HG03064 (cell line): ENCODE measurements around the gene GPR141.

Experiments used
- ATAC-seq: cut with Tn5 transposase; IDR thresholded peaks from one replicate; pipeline ENCODE4 v1.9.1; 2021; ENCODE audit warnings: low read depth; ENCODE audit not compliant: unreplicated experiment

GPR141 gene

GRCh38 chr7:37775921-37776320 is 92.4 kb downstream of the GPR141 start:
- no peak for ATAC-seq

DNA sequence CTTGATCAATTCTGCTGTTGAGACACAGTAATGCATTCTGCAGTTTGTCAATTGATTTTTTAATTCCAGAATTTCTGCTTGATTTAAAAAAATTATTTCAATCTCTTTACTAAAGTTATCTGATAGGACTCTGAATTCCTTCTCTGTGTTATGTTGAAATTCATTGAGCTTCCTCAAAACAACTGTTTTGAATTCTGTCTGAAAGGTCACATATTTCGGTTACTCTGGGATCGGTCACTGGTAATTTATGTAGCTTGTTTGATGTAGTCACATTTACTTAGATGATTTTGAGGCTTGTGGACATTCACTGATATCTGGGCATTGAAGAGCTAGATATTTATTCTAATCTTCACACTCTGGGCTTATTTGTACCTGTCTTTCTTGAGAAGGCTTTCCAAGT is 97.6 kb downstream of the GPR141 start:
- ATAC-seq = no peak

DNA sequence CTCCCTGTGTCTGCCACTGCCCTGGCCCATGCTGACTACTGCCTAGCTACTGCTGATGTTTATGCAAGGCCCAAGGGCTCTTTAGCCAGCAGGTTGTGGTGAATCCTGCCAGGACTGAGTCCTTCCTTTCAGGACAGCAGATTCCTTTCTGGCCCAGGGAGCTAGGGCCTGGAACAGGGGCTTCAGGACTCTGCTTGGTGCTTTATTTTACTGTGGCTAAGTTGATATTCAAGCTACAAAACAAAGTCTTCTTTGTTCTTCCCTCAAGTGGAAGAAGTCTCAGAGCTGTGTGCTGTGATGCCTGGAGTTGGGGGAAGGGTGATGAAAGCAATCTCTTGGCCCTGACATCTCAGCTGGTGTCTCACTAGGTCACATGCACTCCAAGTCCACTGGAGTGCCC is 98.6 kb downstream of the GPR141 start:
- no peak for ATAC-seq

GRCh38 chr7:37784015-37784414 is 100.4 kb downstream of the GPR141 start:
- ATAC-seq = no peak

DNA sequence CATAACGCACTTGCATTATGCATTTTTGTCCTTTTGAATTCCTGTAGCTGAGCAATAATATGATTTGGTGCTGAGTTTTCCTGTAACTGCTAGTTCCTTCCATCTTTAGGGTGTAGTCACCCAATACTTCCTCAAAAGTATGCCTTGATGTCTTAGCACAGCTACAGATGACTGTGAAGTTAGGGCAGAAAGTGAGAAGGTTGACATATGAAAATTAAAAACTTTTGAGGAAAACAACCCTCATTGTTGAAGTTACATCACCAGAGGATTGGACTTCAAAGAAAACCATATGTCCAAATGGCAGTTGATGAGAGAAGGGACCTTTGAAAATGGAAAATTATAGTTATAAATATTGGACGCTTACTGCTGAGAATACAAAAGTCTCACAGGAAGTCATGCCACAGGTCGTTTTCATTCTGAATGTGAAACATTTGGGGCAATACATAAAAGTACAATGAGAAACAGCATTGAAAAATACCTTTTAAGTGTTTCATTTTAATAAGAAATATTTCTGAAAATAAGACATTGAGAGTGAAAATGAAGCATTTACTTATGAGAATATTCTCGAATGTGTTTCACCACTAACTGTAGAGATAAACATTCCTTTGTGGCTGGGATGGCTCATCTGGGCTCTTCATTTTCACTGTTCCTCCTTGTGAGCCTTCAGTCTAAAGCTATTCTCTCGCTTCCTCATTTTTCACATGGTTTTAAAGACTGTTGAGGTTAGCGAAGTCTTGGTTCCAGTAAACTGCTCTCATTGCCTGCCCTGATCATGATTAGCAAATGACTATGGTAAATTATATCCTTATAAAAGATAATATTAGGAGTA is 103.4 kb downstream of the GPR141 start:
- ATAC-seq = peak; percentile 94
